ENCODE measurements around the gene SLC25A52.

The SLC25A52 gene

DNA sequence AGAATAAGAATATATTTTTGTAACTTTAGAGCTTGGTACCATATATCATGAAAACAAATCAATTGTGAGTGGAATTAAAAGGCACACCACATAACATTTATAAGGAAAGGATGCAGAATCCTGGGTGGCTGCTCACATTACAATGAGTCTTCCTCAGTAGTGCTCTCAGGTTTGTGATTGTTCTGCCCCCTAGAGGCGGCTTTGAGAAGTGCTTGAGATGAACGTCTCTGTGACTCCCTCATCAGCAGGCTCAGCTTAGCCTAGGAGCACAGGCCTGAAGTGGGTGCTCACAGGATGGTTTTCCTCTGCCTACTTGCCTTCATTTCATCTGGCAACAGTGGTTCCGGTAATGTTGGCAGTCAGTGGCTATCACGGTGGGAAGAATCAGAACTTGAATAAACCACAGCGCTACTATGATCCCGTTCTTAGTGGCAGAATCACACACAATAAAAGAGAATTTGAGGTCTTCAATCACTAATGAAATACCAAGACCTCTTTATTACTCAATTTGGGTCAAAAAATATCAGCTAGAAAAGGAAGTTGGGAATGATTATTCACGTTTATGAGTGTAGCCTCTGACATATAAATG, 38.2 kb downstream of the SLC25A52 start:
- H3K27ac ChIP-seq (ENCODE audit: low read depth in 2 of 2, low read length in 2 of 2) = no peak overlapping the region
- H3K27me3 ChIP-seq (ENCODE audit: control insufficient read depth in 2 of 2, insufficient read depth in 2 of 2, low read length in 2 of 2) = no peaks in the 10 kb centered on the region
- H3K4me1 ChIP-seq (ENCODE audit: control insufficient read depth in 2 of 2, insufficient read depth in 2 of 2, low read length in 2 of 2) = no peaks in the 10 kb centered on the region
- no peaks in the 10 kb centered on the region for H3K9me3 ChIP-seq (ENCODE audit: control insufficient read depth in 2 of 2, low read length in 2 of 2)
- no peaks in the 10 kb centered on the region for H3K36me3 ChIP-seq (ENCODE audit: control insufficient read depth in 2 of 2, insufficient read depth in 2 of 2, low read length in 2 of 2)
- no peak overlapping the region for H3K9ac ChIP-seq (ENCODE audit: low read depth in 1 of 2, low read length in 2 of 2)
- H3K4me3 ChIP-seq (ENCODE audit: low read length in 2 of 2) = no peak overlapping the region

GRCh38 chr18:31721601-31722000, 39.1 kb downstream of the SLC25A52 start:
- Histone ChIP-seq H3K4me1 (ENCODE audit: control insufficient read depth in 2 of 2, insufficient read depth in 2 of 2, low read length in 2 of 2) (no peaks in the 10 kb centered on the region), H3K27me3 (ENCODE audit: control insufficient read depth in 2 of 2, insufficient read depth in 2 of 2, low read length in 2 of 2) (no peaks in the 10 kb centered on the region), H3K27ac (ENCODE audit: low read depth in 2 of 2, low read length in 2 of 2) (no peak overlapping the region), H3K36me3 (ENCODE audit: control insufficient read depth in 2 of 2, insufficient read depth in 2 of 2, low read length in 2 of 2) (no peaks in the 10 kb centered on the region), H3K9me3 (ENCODE audit: control insufficient read depth in 2 of 2, low read length in 2 of 2) (no peaks in the 10 kb centered on the region), H3K4me3 (ENCODE audit: low read length in 2 of 2) (no peak overlapping the region), H3K9ac (ENCODE audit: low read depth in 1 of 2, low read length in 2 of 2) (no peak overlapping the region)

- H3K27me3 ChIP-seq (ENCODE audit: control insufficient read depth in 2 of 2, insufficient read depth in 2 of 2, low read length in 2 of 2) = no peaks in the 10 kb centered on the region
- no peak overlapping the region for H3K9ac ChIP-seq (ENCODE audit: low read depth in 1 of 2, low read length in 2 of 2)
- no peaks in the 10 kb centered on the region for H3K4me1 ChIP-seq (ENCODE audit: control insufficient read depth in 2 of 2, insufficient read depth in 2 of 2, low read length in 2 of 2)
- H3K27ac ChIP-seq (ENCODE audit: low read depth in 2 of 2, low read length in 2 of 2) = no peak overlapping the region
- no peaks in the 10 kb centered on the region for H3K36me3 ChIP-seq (ENCODE audit: control insufficient read depth in 2 of 2, insufficient read depth in 2 of 2, low read length in 2 of 2)
- H3K9me3 ChIP-seq (ENCODE audit: control insufficient read depth in 2 of 2, low read length in 2 of 2) = no peaks in the 10 kb centered on the region
- H3K4me3 ChIP-seq (ENCODE audit: low read length in 2 of 2) = no peak overlapping the region
Measured at GRCh38 chr18:31720867-31721266, 39.8 kb downstream of the SLC25A52 start.

GRCh38 chr18:31719363-31720006, 41.2 kb downstream of the SLC25A52 start:
- H3K27me3 ChIP-seq (ENCODE audit: control insufficient read depth in 2 of 2, insufficient read depth in 2 of 2, low read length in 2 of 2) = no peaks in the 10 kb centered on the region
- H3K9ac ChIP-seq (ENCODE audit: low read depth in 1 of 2, low read length in 2 of 2) = no peak overlapping the region
- H3K36me3 ChIP-seq (ENCODE audit: control insufficient read depth in 2 of 2, insufficient read depth in 2 of 2, low read length in 2 of 2) = no peaks in the 10 kb centered on the region
- no peak overlapping the region for H3K4me3 ChIP-seq (ENCODE audit: low read length in 2 of 2)
- no peaks in the 10 kb centered on the region for H3K4me1 ChIP-seq (ENCODE audit: control insufficient read depth in 2 of 2, insufficient read depth in 2 of 2, low read length in 2 of 2)
- no peak overlapping the region for H3K27ac ChIP-seq (ENCODE audit: low read depth in 2 of 2, low read length in 2 of 2)
- H3K9me3 ChIP-seq (ENCODE audit: control insufficient read depth in 2 of 2, low read length in 2 of 2) = no peaks in the 10 kb centered on the region

GRCh38 chr18:31718386-31718785, 42.3 kb downstream of the SLC25A52 start:
- Histone ChIP-seq H3K4me1 (ENCODE audit: control insufficient read depth in 2 of 2, insufficient read depth in 2 of 2, low read length in 2 of 2) (no peaks in the 10 kb centered on the region), H3K9ac (ENCODE audit: low read depth in 1 of 2, low read length in 2 of 2) (no peak overlapping the region), H3K9me3 (ENCODE audit: control insufficient read depth in 2 of 2, low read length in 2 of 2) (no peaks in the 10 kb centered on the region), H3K27ac (ENCODE audit: low read depth in 2 of 2, low read length in 2 of 2) (no peak overlapping the region), H3K27me3 (ENCODE audit: control insufficient read depth in 2 of 2, insufficient read depth in 2 of 2, low read length in 2 of 2) (no peaks in the 10 kb centered on the region), H3K4me3 (ENCODE audit: low read length in 2 of 2) (no peak overlapping the region), H3K36me3 (ENCODE audit: control insufficient read depth in 2 of 2, insufficient read depth in 2 of 2, low read length in 2 of 2) (no peaks in the 10 kb centered on the region)

DNA sequence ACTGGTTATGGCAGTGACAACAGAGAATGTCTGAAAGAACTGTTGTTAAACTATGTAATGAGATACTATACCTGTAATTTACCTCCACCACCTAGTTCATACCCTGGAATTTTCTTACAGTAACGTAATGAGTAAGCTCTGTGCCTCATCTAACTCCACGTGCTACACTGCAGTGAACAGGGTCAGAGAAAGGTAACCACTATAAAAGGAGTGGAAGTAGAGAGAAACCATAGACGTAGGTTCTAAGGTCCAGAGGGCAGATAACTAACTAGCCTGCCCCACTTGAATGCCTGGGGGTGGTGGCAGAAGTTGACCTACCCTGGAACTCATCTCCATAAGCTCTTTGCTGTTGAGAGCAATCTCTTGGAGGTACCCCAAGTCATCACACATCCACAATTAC, 44.3 kb downstream of the SLC25A52 start:
- no peaks in the 10 kb centered on the region for H3K27me3 ChIP-seq (ENCODE audit: control insufficient read depth in 2 of 2, insufficient read depth in 2 of 2, low read length in 2 of 2)
- H3K9ac ChIP-seq (ENCODE audit: low read depth in 1 of 2, low read length in 2 of 2) = no peak overlapping the region
- no peaks in the 10 kb centered on the region for H3K4me1 ChIP-seq (ENCODE audit: control insufficient read depth in 2 of 2, insufficient read depth in 2 of 2, low read length in 2 of 2)
- H3K27ac ChIP-seq (ENCODE audit: low read depth in 2 of 2, low read length in 2 of 2) = no peak overlapping the region
- H3K9me3 ChIP-seq (ENCODE audit: control insufficient read depth in 2 of 2, low read length in 2 of 2) = no peaks in the 10 kb centered on the region
- no peaks in the 10 kb centered on the region for H3K36me3 ChIP-seq (ENCODE audit: control insufficient read depth in 2 of 2, insufficient read depth in 2 of 2, low read length in 2 of 2)
- H3K4me3 ChIP-seq (ENCODE audit: low read length in 2 of 2) = no peak overlapping the region

DNA sequence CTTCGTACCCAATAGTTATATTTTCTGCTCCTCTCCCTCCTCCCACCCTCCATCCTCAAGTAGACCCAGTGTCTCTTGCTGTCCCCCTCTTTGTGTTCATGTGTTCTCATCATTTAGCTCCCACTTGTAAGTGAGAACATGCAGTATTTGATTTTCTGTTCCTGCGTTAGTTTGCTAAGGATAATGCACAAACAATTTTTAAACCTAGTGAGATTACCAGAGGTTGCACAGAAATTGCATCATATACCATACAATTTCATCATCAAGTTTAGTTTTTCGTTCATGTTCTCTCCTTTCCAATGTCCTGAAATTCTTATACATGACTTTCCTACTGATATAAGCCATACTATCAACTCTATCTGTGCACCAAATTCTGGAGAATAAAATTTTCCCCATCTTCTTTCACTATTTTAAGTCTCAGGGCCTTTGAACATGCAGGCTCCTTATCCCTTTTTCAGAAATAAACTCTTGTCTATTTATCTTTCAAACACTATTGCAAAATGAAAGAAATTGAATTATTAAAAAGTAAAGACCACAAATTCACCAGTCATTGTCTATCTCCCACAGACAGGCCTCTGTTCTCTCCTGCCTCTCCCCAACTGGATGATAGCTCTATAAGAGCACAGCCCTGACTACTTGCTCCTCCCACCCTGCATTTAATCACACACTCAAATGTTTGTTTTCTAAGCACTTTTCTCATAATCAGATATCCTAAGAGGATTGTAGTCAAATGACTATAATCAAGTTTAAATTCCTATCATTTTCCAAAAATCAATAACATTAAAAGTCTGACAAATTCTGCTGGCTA, 49.1 kb downstream of the SLC25A52 start:
- Histone ChIP-seq H3K9ac (ENCODE audit: low read depth in 1 of 2, low read length in 2 of 2) (no peak overlapping the region), H3K4me3 (ENCODE audit: low read length in 2 of 2) (no peak overlapping the region), H3K4me1 (ENCODE audit: control insufficient read depth in 2 of 2, insufficient read depth in 2 of 2, low read length in 2 of 2) (no peaks in the 10 kb centered on the region), H3K27me3 (ENCODE audit: control insufficient read depth in 2 of 2, insufficient read depth in 2 of 2, low read length in 2 of 2) (no peaks in the 10 kb centered on the region), H3K9me3 (ENCODE audit: control insufficient read depth in 2 of 2, low read length in 2 of 2) (no peaks in the 10 kb centered on the region), H3K27ac (ENCODE audit: low read depth in 2 of 2, low read length in 2 of 2) (no peak overlapping the region), H3K36me3 (ENCODE audit: control insufficient read depth in 2 of 2, insufficient read depth in 2 of 2, low read length in 2 of 2) (no peaks in the 10 kb centered on the region)

- no peak overlapping the region for H3K4me3 ChIP-seq (ENCODE audit: low read length in 2 of 2)
- no peaks in the 10 kb centered on the region for H3K9me3 ChIP-seq (ENCODE audit: control insufficient read depth in 2 of 2, low read length in 2 of 2)
- H3K27me3 ChIP-seq (ENCODE audit: control insufficient read depth in 2 of 2, insufficient read depth in 2 of 2, low read length in 2 of 2) = no peaks in the 10 kb centered on the region
- H3K9ac ChIP-seq (ENCODE audit: low read depth in 1 of 2, low read length in 2 of 2) = no peak overlapping the region
- H3K36me3 ChIP-seq (ENCODE audit: control insufficient read depth in 2 of 2, insufficient read depth in 2 of 2, low read length in 2 of 2) = no peaks in the 10 kb centered on the region
- no peaks in the 10 kb centered on the region for H3K4me1 ChIP-seq (ENCODE audit: control insufficient read depth in 2 of 2, insufficient read depth in 2 of 2, low read length in 2 of 2)
- H3K27ac ChIP-seq (ENCODE audit: low read depth in 2 of 2, low read length in 2 of 2) = no peak overlapping the region
Measured at GRCh38 chr18:31710826-31711225, 49.9 kb downstream of the SLC25A52 start.
